Neuronal stem cell (in vitro differentiated cells): ENCODE measurements around the gene CCDC178.
"Not testable (repeated sequence)": the region's sequence is repeated elsewhere in the genome, so short reads cannot be mapped to it uniquely, and the experiment has no call there.

Experiments used
- DNase-seq: peaks from one replicate; pipeline ENCODE4 v3.0.0-alpha.2; 2013; ENCODE audit warnings: low spot score
- H2AFZ ChIP-seq: one replicate; pipeline ENCODE4 v1.6.1; 2013; ENCODE audit warnings: mild to moderate bottlenecking, low read length, inconsistent platforms
- H2AK5ac ChIP-seq: 2 replicates; pipeline ENCODE4 v1.6.1; 2013; ENCODE audit warnings: low read depth, mild to moderate bottlenecking, inconsistent platforms, low read length, moderate library complexity, mixed read lengths
- H2BK120ac ChIP-seq: 2 replicates; pipeline ENCODE4 v1.6.1; 2013; ENCODE audit warnings: low read depth, mild to moderate bottlenecking, inconsistent platforms, low read length, moderate library complexity, mixed read lengths
- H2BK12ac ChIP-seq: one replicate; pipeline ENCODE4 v1.6.1; 2013; ENCODE audit warnings: low read length, inconsistent platforms
- H2BK15ac ChIP-seq: 2 replicates; pipeline ENCODE4 v1.6.1; 2013; ENCODE audit warnings: mild to moderate bottlenecking, low read length, inconsistent platforms, mixed read lengths
- H2BK5ac ChIP-seq: one replicate; pipeline ENCODE4 v1.6.1; 2013; ENCODE audit warnings: inconsistent platforms, mild to moderate bottlenecking, low read length, moderate library complexity
- H3K14ac ChIP-seq: one replicate; pipeline ENCODE4 v1.6.1; 2013; ENCODE audit warnings: low read length, inconsistent platforms
- H3K18ac ChIP-seq: 2 replicates; pipeline ENCODE4 v1.6.1; 2013; ENCODE audit warnings: low read length, inconsistent platforms
- H3K23ac ChIP-seq: 2 replicates; pipeline ENCODE4 v1.6.1; 2013; ENCODE audit warnings: low read depth, mild to moderate bottlenecking, mixed read lengths, low read length, inconsistent platforms; ENCODE audit not compliant: poor library complexity
- H3K27ac ChIP-seq: replicated peaks from 3 replicates; pipeline ENCODE4 v1.5.1; 2013; ENCODE audit warnings: low read length, inconsistent platforms
- H3K27me3 ChIP-seq, 3 experiments: 2 replicates each; pipeline ENCODE4 v1.6.1; 2013; ENCODE audit warnings: low read length in 3 of 3, mild to moderate bottlenecking in 2 of 3, inconsistent platforms in 1 of 3, low read depth in 1 of 3, mixed read lengths in 1 of 3, moderate library complexity in 1 of 3; ENCODE audit not compliant: control insufficient read depth in 3 of 3, insufficient read depth in 3 of 3
- H3K36me3 ChIP-seq, 2 donors: replicated peaks in 1 of 2; 2 replicates each; pipeline ENCODE4 v1.6.1; 2013; ENCODE audit warnings: low read length in 2 of 2; ENCODE audit not compliant: control insufficient read depth in 2 of 2, insufficient read depth in 2 of 2
- H3K4ac ChIP-seq: 2 replicates; pipeline ENCODE4 v1.6.1; 2013; ENCODE audit warnings: inconsistent platforms, mild to moderate bottlenecking, low read length, moderate library complexity
- H3K4me1 ChIP-seq, 2 donors: 1 replicate in 1 of 2; 2 replicates in 1 of 2; pipeline ENCODE4 v1.6.1; 2013; ENCODE audit warnings: low read length in 2 of 2, low read depth in 1 of 2; ENCODE audit not compliant: control insufficient read depth in 2 of 2, insufficient read depth in 1 of 2
- H3K4me2 ChIP-seq: one replicate; pipeline ENCODE4 v1.6.1; 2013; ENCODE audit warnings: mild to moderate bottlenecking, low read length, inconsistent platforms; ENCODE audit not compliant: insufficient read depth, poor library complexity, severe bottlenecking
- H3K4me3 ChIP-seq, 2 donors: 2 replicates each; pipeline ENCODE4 v1.5.1; 2013; ENCODE audit warnings: low read length in 2 of 2, mild to moderate bottlenecking in 2 of 2, inconsistent platforms in 1 of 2, moderate library complexity in 1 of 2
- H3K79me1 ChIP-seq: one replicate; pipeline ENCODE4 v1.6.1; 2013; ENCODE audit warnings: low read depth, mild to moderate bottlenecking, inconsistent platforms, low read length, moderate library complexity
- H3K9ac ChIP-seq: one replicate; pipeline ENCODE4 v1.6.1; 2013; ENCODE audit warnings: mild to moderate bottlenecking, low read depth, low read length, inconsistent platforms; ENCODE audit not compliant: poor library complexity
- H3K9me3 ChIP-seq, 2 donors: replicated peaks in 1 of 2; 2 replicates each; pipeline versions ENCODE3 to v1.6.1; 2013; ENCODE audit warnings: low read length in 2 of 2, mild to moderate bottlenecking in 2 of 2, inconsistent platforms in 1 of 2, low read depth in 1 of 2, mixed read lengths in 1 of 2, moderate library complexity in 1 of 2; ENCODE audit not compliant: control insufficient read depth in 2 of 2, insufficient read depth in 1 of 2
- H4K8ac ChIP-seq: one replicate; pipeline ENCODE4 v1.6.1; 2013; ENCODE audit warnings: low read depth, mild to moderate bottlenecking, inconsistent platforms, low read length, moderate library complexity
- H4K91ac ChIP-seq: one replicate; pipeline ENCODE4 v1.6.1; 2013; ENCODE audit warnings: low read length, low read depth, mild to moderate bottlenecking, inconsistent platforms; ENCODE audit not compliant: poor library complexity
- WGBS, 2 donors: extraction: QIAGEN DNeasy Blood & Tissue Kit; methylation state at CpG; one replicate each; pipeline ENCODE4 v1.1.7; 2013; ENCODE audit warnings: missing lambda C conversion rate in 2 of 2, mixed read lengths in 1 of 2; ENCODE audit not compliant: insufficient read length in 2 of 2, insufficient replicate concordance in 1 of 2; ENCODE audit errors: extremely low coverage in 2 of 2; 5-methylcytosine and 5-hydroxymethylcytosine counted together

Gene CCDC178

DNA sequence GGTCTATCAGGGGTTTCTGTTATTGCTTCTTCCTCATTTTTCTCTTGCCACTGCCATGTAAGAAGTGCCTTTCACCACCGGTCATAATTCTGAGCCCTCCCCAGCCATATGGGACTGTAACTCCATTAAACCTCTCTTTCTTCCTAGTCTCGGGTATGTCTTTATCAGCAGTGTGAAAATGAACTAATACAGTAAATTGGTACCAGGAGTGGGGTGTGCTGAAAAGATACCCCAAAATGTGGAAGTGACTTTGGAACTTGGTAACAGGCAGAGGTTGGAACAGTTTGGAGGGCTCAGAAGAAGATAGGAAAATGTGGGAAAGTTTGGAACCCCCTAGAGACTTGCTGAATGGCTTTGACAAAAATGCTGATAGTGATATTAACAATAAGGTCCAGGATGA lies 100.8 kb downstream of the CCDC178 start:
- H2AFZ ChIP-seq, H3K4me2 ChIP-seq, H2BK120ac ChIP-seq, H2BK5ac ChIP-seq, H2BK12ac ChIP-seq, H3K27me3 ChIP-seq, H3K4ac ChIP-seq, H3K4me1 ChIP-seq, H3K4me3 ChIP-seq, H3K14ac ChIP-seq, H3K18ac ChIP-seq, H3K9ac ChIP-seq, DNase-seq, H3K79me1 ChIP-seq, H2BK15ac ChIP-seq, H3K9me3 ChIP-seq, H2AK5ac ChIP-seq, H3K36me3 ChIP-seq, H3K27ac ChIP-seq, H4K91ac ChIP-seq, H4K8ac ChIP-seq, H3K23ac ChIP-seq: not testable (repeated sequence)
- WGBS, 2 donors, result no CpG with 5 or more reads among the region's 2 CpGs

DNA sequence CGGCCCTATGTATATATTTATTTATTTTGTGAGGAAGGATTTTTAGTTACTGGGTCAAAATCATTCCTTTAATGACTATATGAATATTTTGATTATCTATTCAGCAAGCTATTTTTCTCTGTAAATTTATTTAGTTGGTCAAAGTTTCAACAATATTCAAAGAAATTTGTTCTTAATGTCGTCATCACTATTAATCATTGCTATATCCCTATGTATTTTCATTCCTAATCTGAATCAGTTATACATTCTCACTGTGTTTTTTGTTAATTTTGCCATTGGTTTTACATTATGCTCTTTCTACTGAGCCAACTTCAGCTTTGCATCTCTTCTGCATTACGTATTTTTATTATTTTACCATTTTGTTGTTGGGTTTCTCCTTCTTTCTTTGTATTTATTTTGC lies 105.7 kb downstream of the CCDC178 start:
- no CpG with 5 or more reads among the region's 3 CpGs for WGBS, 2 donors
- Histone ChIP-seq H3K4me2 (no peak overlapping the region), H4K8ac (no peak overlapping the region), H3K9ac (no peak overlapping the region), H3K27me3 (no peaks in the 10 kb centered on the region), H3K18ac (no peak overlapping the region), H3K79me1 (no peaks in the 10 kb centered on the region), H3K4ac (no peak overlapping the region), H4K91ac (no peak overlapping the region), H3K4me3 (no peak overlapping the region), H3K36me3 (no peaks in the 10 kb centered on the region), H3K27ac (no peak overlapping the region), H2BK12ac (no peak overlapping the region), H3K4me1 (no peaks in the 10 kb centered on the region), H2BK15ac (no peak overlapping the region), H3K23ac (no peak overlapping the region), H2AFZ (no peak overlapping the region), H3K14ac (no peak overlapping the region), H2AK5ac (no peak overlapping the region), H3K9me3 (no peaks in the 10 kb centered on the region), H2BK5ac (no peak overlapping the region), H2BK120ac (no peak overlapping the region)
- DNase-seq, result no peak

DNA sequence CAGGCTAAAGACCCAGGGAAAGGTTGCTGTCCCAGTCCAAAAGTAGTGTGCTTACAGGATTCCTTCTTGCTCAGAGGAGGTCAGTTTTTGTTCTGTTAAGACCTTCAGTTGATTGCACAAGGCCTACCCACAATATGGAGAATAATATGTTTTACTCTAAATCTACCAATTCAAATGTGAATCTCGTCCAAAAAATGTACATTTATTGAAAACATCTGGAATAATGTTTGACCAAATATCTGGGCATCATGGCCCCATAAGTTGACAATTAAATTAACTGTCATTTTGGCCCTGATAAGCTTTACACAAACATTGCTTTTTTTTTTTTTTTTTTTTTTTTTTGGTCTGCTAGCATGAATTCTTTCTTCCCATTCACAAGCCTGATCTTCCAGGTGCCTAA lies 109.8 kb downstream of the CCDC178 start:
- no peaks in the 10 kb centered on the region for H3K36me3 ChIP-seq
- no peak overlapping the region for H3K4me2 ChIP-seq
- H3K27ac ChIP-seq, result no peak overlapping the region
- no peak overlapping the region for H3K18ac ChIP-seq
- H3K79me1 ChIP-seq, result no peaks in the 10 kb centered on the region
- no peak overlapping the region for H2BK5ac ChIP-seq
- no peak overlapping the region for H4K91ac ChIP-seq
- no peak overlapping the region for H2BK12ac ChIP-seq
- no peak overlapping the region for H2AK5ac ChIP-seq
- no peak overlapping the region for H4K8ac ChIP-seq
- no peaks in the 10 kb centered on the region for H3K27me3 ChIP-seq
- WGBS, 2 donors, result no CpG with 5 or more reads among the region's 1 CpG
- H3K4me1 ChIP-seq, result no peaks in the 10 kb centered on the region
- no peak overlapping the region for H2BK120ac ChIP-seq
- no peak overlapping the region for H2BK15ac ChIP-seq
- H3K4ac ChIP-seq, result no peak overlapping the region
- H2AFZ ChIP-seq, result no peak overlapping the region
- no peak overlapping the region for H3K14ac ChIP-seq
- DNase-seq, result no peak
- H3K4me3 ChIP-seq, result no peak overlapping the region
- no peak overlapping the region for H3K9ac ChIP-seq
- no peaks in the 10 kb centered on the region for H3K9me3 ChIP-seq
- H3K23ac ChIP-seq, result no peak overlapping the region

DNA sequence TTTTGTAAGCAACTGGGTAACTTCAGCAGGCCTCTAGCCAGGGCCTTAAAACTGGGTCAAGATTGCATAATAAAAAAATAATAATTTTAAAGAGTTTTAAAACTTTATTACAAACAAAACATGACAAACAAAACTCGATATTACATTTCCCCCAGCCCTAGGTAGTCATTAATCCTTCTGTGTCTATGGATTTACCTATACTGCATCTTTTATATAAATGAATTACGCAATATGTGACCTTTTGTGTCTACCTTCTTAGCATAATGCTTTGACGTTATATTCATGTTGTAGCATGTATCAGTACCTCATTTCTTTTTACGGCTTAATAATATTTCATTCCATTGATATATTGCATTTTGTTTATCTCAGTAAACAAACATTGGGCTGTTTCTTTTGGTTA lies 113.5 kb downstream of the CCDC178 start:
- Histone ChIP-seq H3K27me3 (no peaks in the 10 kb centered on the region), H2BK120ac (no peak overlapping the region), H3K9me3 (no peaks in the 10 kb centered on the region), H3K79me1 (no peaks in the 10 kb centered on the region), H3K4me2 (no peak overlapping the region), H2AK5ac (no peak overlapping the region), H3K18ac (no peak overlapping the region), H4K91ac (no peak overlapping the region), H3K23ac (no peak overlapping the region), H3K14ac (no peak overlapping the region), H3K4ac (no peak overlapping the region), H3K4me1 (no peaks in the 10 kb centered on the region), H2AFZ (no peak overlapping the region), H3K36me3 (no peaks in the 10 kb centered on the region), H2BK5ac (no peak overlapping the region), H2BK12ac (no peak overlapping the region), H3K9ac (no peak overlapping the region), H4K8ac (no peak overlapping the region), H3K4me3 (no peak overlapping the region), H3K27ac (no peak overlapping the region), H2BK15ac (no peak overlapping the region)
- DNase-seq, result no peak
- no CpG with 5 or more reads among the region's 4 CpGs for WGBS, 2 donors
